GM20000 (cell line): ENCODE data around the gene SLC25A1.
"Not testable (repeated sequence)": the region's sequence is repeated elsewhere in the genome, so short reads cannot be mapped to it uniquely, and the experiment has no call there.

ENCODE experiments used
- DNase-seq: peaks from one replicate; pipeline ENCODE4 v3.0.0; 2012; ENCODE audit warnings: low spot score
- TF ChIP-seq, protein P1 (sequence below): IDR thresholded peaks from 2 replicates; pipeline ENCODE4 v1.5.1; 2012; ENCODE audit warnings: mild to moderate bottlenecking, control low read depth; ENCODE audit errors: extremely low read depth, missing control alignments

SLC25A1 gene

GRCh38 chr22:19206287-19206686 is 27.8 kb upstream of the SLC25A1 start:
- TF ChIP-seq, protein P1, sequence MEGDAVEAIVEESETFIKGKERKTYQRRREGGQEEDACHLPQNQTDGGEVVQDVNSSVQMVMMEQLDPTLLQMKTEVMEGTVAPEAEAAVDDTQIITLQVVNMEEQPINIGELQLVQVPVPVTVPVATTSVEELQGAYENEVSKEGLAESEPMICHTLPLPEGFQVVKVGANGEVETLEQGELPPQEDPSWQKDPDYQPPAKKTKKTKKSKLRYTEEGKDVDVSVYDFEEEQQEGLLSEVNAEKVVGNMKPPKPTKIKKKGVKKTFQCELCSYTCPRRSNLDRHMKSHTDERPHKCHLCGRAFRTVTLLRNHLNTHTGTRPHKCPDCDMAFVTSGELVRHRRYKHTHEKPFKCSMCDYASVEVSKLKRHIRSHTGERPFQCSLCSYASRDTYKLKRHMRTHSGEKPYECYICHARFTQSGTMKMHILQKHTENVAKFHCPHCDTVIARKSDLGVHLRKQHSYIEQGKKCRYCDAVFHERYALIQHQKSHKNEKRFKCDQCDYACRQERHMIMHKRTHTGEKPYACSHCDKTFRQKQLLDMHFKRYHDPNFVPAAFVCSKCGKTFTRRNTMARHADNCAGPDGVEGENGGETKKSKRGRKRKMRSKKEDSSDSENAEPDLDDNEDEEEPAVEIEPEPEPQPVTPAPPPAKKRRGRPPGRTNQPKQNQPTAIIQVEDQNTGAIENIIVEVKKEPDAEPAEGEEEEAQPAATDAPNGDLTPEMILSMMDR: no peak
- DNase-seq: no peak

- no peak for DNase-seq
- TF ChIP-seq, protein P1: no peak
Observed at GRCh38 chr22:19204640-19205039, 26.1 kb upstream of the SLC25A1 start.

GRCh38 chr22:19203834-19204233 is 25.3 kb upstream of the SLC25A1 start:
- TF ChIP-seq, protein P1: no peak

DNA sequence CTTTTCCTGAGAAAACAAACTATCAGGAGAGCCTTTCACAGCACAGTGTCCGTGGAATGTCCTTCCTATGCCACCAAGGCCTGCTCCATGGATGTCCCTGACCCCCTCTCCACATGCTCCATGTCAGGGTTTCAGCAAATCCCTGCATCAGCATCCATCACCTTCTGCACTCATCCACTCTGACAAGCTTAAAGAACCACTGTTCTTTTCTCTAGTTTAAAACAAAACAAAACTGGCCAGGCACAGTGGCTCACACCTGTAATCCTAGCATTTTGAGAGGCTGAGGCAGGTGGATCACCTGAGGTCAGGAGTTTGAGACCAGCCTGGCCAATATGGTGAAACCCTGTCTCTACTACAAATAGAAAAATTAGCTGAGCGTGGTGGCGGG is 24.3 kb upstream of the SLC25A1 start:
- not testable (repeated sequence) for DNase-seq

More at GRCh38 chr22:19203834-19204233, 25.3 kb upstream of the SLC25A1 start:
- DNase-seq: no peak

DNA sequence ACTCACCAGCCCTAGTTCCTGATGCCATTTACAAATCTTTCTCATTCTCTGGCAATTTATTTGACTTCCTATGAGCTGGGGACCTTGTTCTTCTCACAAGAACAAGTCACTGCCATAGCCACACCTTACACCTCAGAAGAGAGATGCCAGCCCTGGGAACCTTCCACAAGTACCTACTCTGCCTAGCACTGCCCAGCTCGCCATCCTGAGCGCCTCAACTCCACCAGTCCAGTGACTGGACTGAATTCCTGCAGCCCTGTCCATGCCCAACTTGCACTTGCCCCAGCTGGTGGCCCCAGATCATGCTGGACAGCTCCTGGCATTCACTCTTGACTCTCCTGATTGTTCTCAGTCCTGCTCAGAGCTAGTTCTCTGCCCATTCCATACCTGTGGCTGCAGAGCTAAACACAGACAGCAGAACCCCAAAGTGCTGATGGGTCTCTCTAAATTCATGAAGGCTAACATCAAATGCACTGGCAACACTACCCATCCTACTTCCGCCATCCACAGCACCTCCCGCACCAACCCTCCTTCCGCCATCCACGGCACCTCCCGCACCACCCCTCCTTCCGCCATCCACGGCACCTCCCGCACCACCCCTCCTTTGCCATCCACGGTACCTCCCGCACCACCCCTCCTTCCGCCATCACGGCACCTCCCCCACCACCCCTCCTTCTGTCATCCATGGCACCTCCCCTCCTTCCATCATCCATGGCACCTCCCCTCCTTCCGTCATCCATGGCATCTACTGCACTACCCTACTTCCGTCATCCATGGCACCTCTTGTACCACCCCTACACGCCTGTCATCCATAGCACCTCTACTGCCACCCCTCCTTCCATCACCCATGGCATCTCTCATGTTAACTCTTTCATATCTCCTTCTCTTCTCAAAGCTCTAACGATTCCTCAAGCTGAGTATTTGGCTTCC is 23.6 kb upstream of the SLC25A1 start:
- TF ChIP-seq, protein P1: no peak
- DNase-seq: no peak

GRCh38 chr22:19201130-19201868 is 22.8 kb upstream of the SLC25A1 start:
- TF ChIP-seq, protein P1: no peak
- DNase-seq: no peak

DNA sequence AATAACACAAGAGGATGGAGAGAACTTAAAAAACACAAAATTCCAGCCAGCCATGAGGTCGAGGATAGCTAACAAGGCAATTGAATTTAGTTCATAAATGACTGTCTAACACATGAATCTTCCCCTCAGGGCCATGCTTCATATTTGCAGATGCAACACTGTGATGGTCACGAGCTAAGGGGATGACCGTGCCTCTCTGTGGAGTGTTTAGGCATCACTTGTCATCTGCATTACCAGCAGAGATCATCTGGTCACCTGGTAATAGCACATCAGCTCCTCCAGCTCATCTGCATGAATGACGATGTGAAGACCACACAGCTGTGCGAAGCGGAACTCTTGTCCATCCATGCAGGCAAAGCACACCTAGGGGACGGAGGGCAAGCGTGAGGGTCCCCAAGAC is 20.9 kb upstream of the SLC25A1 start:
- TF ChIP-seq, protein P1: no peak
- no peak for DNase-seq
